MCF 10A (cell line): ENCODE data around the gene CAMSAP1. TPM values are rescaled to one million over a fixed set of nuclear protein-coding genes. Genes with fewer than 3 reads are reported as not detected.
A peak's percentile ranks its signal among the peaks of the same experiment; 100 is the strongest.

Experiments
- BruUV-seq: library from RNA; stranded (reverse); fragments of 400-500 nt; replicated peaks from 2 replicates; lab custom pipeline; 2021; lab: Mats Ljungman, UMichigan
- CTCF ChIA-PET: fragments of 300-600 bp; sonication (Branson Sonifier 250); formaldehyde crosslinking; extraction: SDS; loops from one replicate; lab custom pipeline; 2021; ENCODE audit warnings: antibody characterized with exemption, inconsistent platforms; lab: Yijun Ruan, JAX
- POLR2A ChIA-PET: fragments of 300-600, 350-650 bp; sonication (Branson Sonifier 250); formaldehyde crosslinking; extraction: SDS; loops from one replicate; lab custom pipeline; 2020; ENCODE audit warnings: antibody characterized with exemption, inconsistent platforms; lab: Yijun Ruan, JAX
- DNase-seq: peaks from one replicate; pipeline ENCODE4 v3.0.0-alpha.2; 2018; ENCODE audit not compliant: unreplicated experiment
- H3K27ac Mint-ChIP-seq: one replicate; pipeline ENCODE4 v1.8.0; 2022; ENCODE audit warnings: mild to moderate bottlenecking, low read depth, mixed read lengths; ENCODE audit not compliant: unreplicated experiment
- H3K27me3 Mint-ChIP-seq: one replicate; pipeline ENCODE4 v1.8.0; 2022; ENCODE audit warnings: mixed read lengths; ENCODE audit not compliant: insufficient read depth, unreplicated experiment
- H3K36me3 Mint-ChIP-seq: one replicate; pipeline ENCODE4 v1.8.0; 2022; ENCODE audit warnings: mild to moderate bottlenecking, moderate library complexity, mixed read lengths; ENCODE audit not compliant: insufficient read depth, unreplicated experiment
- H3K4me1 Mint-ChIP-seq: one replicate; pipeline ENCODE4 v1.8.0; 2022; ENCODE audit warnings: mixed read lengths; ENCODE audit not compliant: insufficient read depth, unreplicated experiment
- H3K4me3 Mint-ChIP-seq: one replicate; pipeline ENCODE4 v1.8.0; 2022; ENCODE audit warnings: mild to moderate bottlenecking, moderate library complexity, mixed read lengths; ENCODE audit not compliant: unreplicated experiment
- H3K9me3 Mint-ChIP-seq: one replicate; pipeline ENCODE4 v1.8.0; 2022; ENCODE audit warnings: mixed read lengths; ENCODE audit not compliant: unreplicated experiment
- intact Hi-C: fragments of 100-400 bp; cut with micrococcal nuclease; formaldehyde crosslinking; loops from 2 replicates; pipeline ENCODE4 v1.14.1; 2022
- total RNA-seq: library from RNA; stranded (reverse); gene quantifications from 2 replicates; pipeline ENCODE4 v1.2.3, GENCODE V29; 2022
- TF ChIP-seq, protein P1 (sequence below): fragments of 200-600 bp; IDR thresholded peaks from one replicate; pipeline ENCODE4 v1.8.0; 2022; ENCODE audit warnings: antibody characterized with exemption, mild to moderate bottlenecking; ENCODE audit not compliant: unreplicated experiment

Gene CAMSAP1
- total RNA-seq, 1 experiment from 2014 or later, result 39.5 TPM

- POLR2A ChIA-PET, result no interaction called here
- no peaks in the 10 kb centered on the region for H3K27me3 Mint-ChIP-seq
- CTCF ChIA-PET, result no interaction called here
- intact Hi-C loops, result no loop called here
- peaks cover 14% of the 10 kb centered on the region for H3K4me1 Mint-ChIP-seq
- no peak overlapping the region for H3K27ac Mint-ChIP-seq
- no peaks in the 10 kb centered on the region for H3K9me3 Mint-ChIP-seq
- BruUV-seq, result no TSS peak
- no peaks in the 10 kb centered on the region for H3K36me3 Mint-ChIP-seq
- DNase-seq, result no peak
- no peak overlapping the region for H3K4me3 Mint-ChIP-seq
- TF ChIP-seq, protein P1, sequence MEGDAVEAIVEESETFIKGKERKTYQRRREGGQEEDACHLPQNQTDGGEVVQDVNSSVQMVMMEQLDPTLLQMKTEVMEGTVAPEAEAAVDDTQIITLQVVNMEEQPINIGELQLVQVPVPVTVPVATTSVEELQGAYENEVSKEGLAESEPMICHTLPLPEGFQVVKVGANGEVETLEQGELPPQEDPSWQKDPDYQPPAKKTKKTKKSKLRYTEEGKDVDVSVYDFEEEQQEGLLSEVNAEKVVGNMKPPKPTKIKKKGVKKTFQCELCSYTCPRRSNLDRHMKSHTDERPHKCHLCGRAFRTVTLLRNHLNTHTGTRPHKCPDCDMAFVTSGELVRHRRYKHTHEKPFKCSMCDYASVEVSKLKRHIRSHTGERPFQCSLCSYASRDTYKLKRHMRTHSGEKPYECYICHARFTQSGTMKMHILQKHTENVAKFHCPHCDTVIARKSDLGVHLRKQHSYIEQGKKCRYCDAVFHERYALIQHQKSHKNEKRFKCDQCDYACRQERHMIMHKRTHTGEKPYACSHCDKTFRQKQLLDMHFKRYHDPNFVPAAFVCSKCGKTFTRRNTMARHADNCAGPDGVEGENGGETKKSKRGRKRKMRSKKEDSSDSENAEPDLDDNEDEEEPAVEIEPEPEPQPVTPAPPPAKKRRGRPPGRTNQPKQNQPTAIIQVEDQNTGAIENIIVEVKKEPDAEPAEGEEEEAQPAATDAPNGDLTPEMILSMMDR, result no peak
These were observed 32.5 kb downstream of the CAMSAP1 start for GRCh38 chr9:135874859-135875258.

GRCh38 chr9:135869909-135870308, 37.4 kb downstream of the CAMSAP1 start:
- intact Hi-C loops, result no loop called here
- no peak overlapping the region for H3K4me3 Mint-ChIP-seq
- H3K36me3 Mint-ChIP-seq, result no peaks in the 10 kb centered on the region
- no peaks in the 10 kb centered on the region for H3K4me1 Mint-ChIP-seq
- H3K27me3 Mint-ChIP-seq, result no peaks in the 10 kb centered on the region
- ChIA-PET CTCF (interaction anchor here (1.1 kb wide), 1 partner anchor 91 kb away, joined by 3 read pairs; the partner anchor contains the start of gene UBAC1), POLR2A (no interaction called here)
- BruUV-seq, result no TSS peak
- no peaks in the 10 kb centered on the region for H3K9me3 Mint-ChIP-seq
- TF ChIP-seq, protein P1, result no peak
- no peak for DNase-seq
- no peak overlapping the region for H3K27ac Mint-ChIP-seq

GRCh38 chr9:135865531-135865930, 41.8 kb downstream of the CAMSAP1 start:
- H3K4me3 Mint-ChIP-seq, result no peak overlapping the region
- BruUV-seq, result no TSS peak
- no peak for DNase-seq
- POLR2A ChIA-PET, result no interaction called here
- no peaks in the 10 kb centered on the region for H3K27me3 Mint-ChIP-seq
- no peaks in the 10 kb centered on the region for H3K9me3 Mint-ChIP-seq
- intact Hi-C loops, result loop anchor here (2.0 kb wide), 3 partner anchors 87 to 257 kb away; partner anchors contain the start of gene UBAC1
- H3K36me3 Mint-ChIP-seq, result peaks cover 14% of the 10 kb centered on the region
- CTCF ChIA-PET, result interaction anchor here (0.5 to 2.2 kb wide), 4 partner anchors 11 to 40 kb away, joined by 3 to 18 read pairs (median 6); no protein-coding TSS in a partner anchor
- no peaks in the 10 kb centered on the region for H3K4me1 Mint-ChIP-seq
- TF ChIP-seq, protein P1, result no peak
- H3K27ac Mint-ChIP-seq, result no peak overlapping the region

DNA sequence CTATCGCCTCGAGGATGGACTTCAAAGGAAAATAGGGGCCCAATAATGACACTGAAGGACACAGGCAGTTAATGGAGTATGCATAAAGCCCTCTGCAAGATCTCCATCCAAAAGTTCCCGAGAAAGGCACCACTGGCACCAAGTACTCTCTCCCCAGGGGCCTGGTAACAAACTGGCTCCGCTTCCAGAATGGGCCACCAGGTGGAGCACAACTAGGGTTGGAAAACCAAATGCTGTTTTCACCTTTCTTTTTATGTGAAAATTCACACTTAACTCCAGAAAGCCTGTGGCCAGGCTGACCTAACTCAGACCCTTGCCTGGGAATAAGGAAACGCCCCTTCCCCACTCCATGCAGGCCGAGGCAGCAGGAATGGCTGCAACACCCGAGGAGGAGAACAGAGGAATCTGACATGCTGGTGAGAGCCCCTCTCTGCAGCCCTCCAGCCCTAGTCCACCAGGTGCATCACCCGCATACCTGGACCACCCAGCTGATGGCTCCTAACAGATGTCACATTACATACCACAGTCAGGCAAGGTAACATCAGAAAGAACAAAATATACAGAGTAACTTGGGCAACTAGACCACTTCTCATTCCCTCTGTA, 42.8 kb downstream of the CAMSAP1 start:
- POLR2A ChIA-PET, result interaction anchor here (0.9 to 1.0 kb wide), 2 partner anchors 97 to 230 kb away, joined by 4 to 6 read pairs; partner anchors contain the start of gene UBAC1
- no peaks in the 10 kb centered on the region for H3K9me3 Mint-ChIP-seq

More for the DNA sequence above, 42.8 kb downstream of the CAMSAP1 start:
- intact Hi-C loops, result loop anchor here (1.0 to 2.0 kb wide), 4 partner anchors 42 to 258 kb away; partner anchors contain the start of gene UBAC1
- no TSS peak for BruUV-seq
- DNase-seq, result peak; percentile 65
- no peaks in the 10 kb centered on the region for H3K27me3 Mint-ChIP-seq
- TF ChIP-seq, protein P1, result peak; percentile 66
- H3K36me3 Mint-ChIP-seq, result peaks cover 16% of the 10 kb centered on the region
- no peak overlapping the region for H3K4me3 Mint-ChIP-seq
- H3K4me1 Mint-ChIP-seq, result no peaks in the 10 kb centered on the region
- H3K27ac Mint-ChIP-seq, result no peak overlapping the region
- CTCF ChIA-PET, result interaction anchor here (0.6 to 2.2 kb wide), 23 partner anchors 8 to 849 kb away, joined by 3 to 18 read pairs (median 4); no protein-coding TSS in a partner anchor
